Measurements from ENCODE around the gene CFAP141.

GRCh38 chr1:154220970-154221277, 14.8 kb upstream of the CFAP141 start:
- TF ChIP-seq AEBP2 (tag by site-specific recombination; IDR thresholded peaks at IDR 0.05; ENCODE audit: borderline replicate concordance) (no peak), ZNF324 (tag by site-specific recombination; IDR thresholded peaks at IDR 0.05) (no peak), REST (tag by site-specific recombination; IDR thresholded peaks at IDR 0.05) (no peak), CTCF (tag by site-specific recombination; IDR thresholded peaks at IDR 0.05) (no peak), ZNF112 (tag by site-specific recombination; IDR thresholded peaks at IDR 0.05) (no peak), ZNF549 (tag by site-specific recombination; IDR thresholded peaks at IDR 0.05) (no peak), ZNF10 (tag by site-specific recombination; IDR thresholded peaks at IDR 0.05) (no peak), ZNF707 (tag by site-specific recombination; IDR thresholded peaks at IDR 0.05) (no peak), ATF2 (tag by site-specific recombination; IDR thresholded peaks at IDR 0.05; ENCODE audit: low read depth) (no peak), ZNF513 (tag by site-specific recombination; IDR thresholded peaks at IDR 0.05) (no peak)
